ENCODE results near the gene RALBP1.
A peak's percentile ranks its signal among the peaks of the same experiment; 100 is the strongest.

Gene RALBP1

GRCh38 chr18:9550429-9550828 lies 75.1 kb downstream of the RALBP1 start:
- H3K4me1 ChIP-seq (ENCODE audit: insufficient read depth, poor library complexity, severe bottlenecking): no peaks in the 10 kb centered on the region
- H3K9me3 ChIP-seq (ENCODE audit: severe bottlenecking): no peaks in the 10 kb centered on the region
- peaks cover 99% of the 10 kb centered on the region for H3K36me3 ChIP-seq (ENCODE audit: low read depth)
- H3K27me3 ChIP-seq (ENCODE audit: insufficient read depth, poor library complexity, severe bottlenecking): no peaks in the 10 kb centered on the region
- no peak for TF ChIP-seq CTCF (IDR thresholded peaks at IDR 0.05; ENCODE audit: poor library complexity, severe bottlenecking)
- ATAC-seq (ENCODE audit: low read depth) (no peak), DNase-seq (ENCODE audit: low spot score) (no peak)
- no peak overlapping the region for H3K27ac ChIP-seq (ENCODE audit: poor library complexity, severe bottlenecking)
- H3K4me3 ChIP-seq (ENCODE audit: severe bottlenecking): no peak overlapping the region

GRCh38 chr18:9552191-9552590 lies 76.9 kb downstream of the RALBP1 start:
- ATAC-seq (ENCODE audit: low read depth) (no peak), DNase-seq (ENCODE audit: low spot score) (no peak)
- no peak for TF ChIP-seq CTCF (IDR thresholded peaks at IDR 0.05; ENCODE audit: poor library complexity, severe bottlenecking)
- Histone ChIP-seq H3K27ac (ENCODE audit: poor library complexity, severe bottlenecking) (no peak overlapping the region), H3K4me3 (ENCODE audit: severe bottlenecking) (no peak overlapping the region), H3K27me3 (ENCODE audit: insufficient read depth, poor library complexity, severe bottlenecking) (no peaks in the 10 kb centered on the region), H3K36me3 (ENCODE audit: low read depth) (peaks cover 99% of the 10 kb centered on the region), H3K4me1 (ENCODE audit: insufficient read depth, poor library complexity, severe bottlenecking) (peaks cover 3% of the 10 kb centered on the region), H3K9me3 (ENCODE audit: severe bottlenecking) (no peaks in the 10 kb centered on the region)

- Histone ChIP-seq H3K4me1 (ENCODE audit: insufficient read depth, poor library complexity, severe bottlenecking) (peaks cover 7% of the 10 kb centered on the region), H3K27me3 (ENCODE audit: insufficient read depth, poor library complexity, severe bottlenecking) (no peaks in the 10 kb centered on the region), H3K4me3 (ENCODE audit: severe bottlenecking) (no peak overlapping the region), H3K9me3 (ENCODE audit: severe bottlenecking) (no peaks in the 10 kb centered on the region), H3K27ac (ENCODE audit: poor library complexity, severe bottlenecking) (no peak overlapping the region), H3K36me3 (ENCODE audit: low read depth) (peaks cover 99% of the 10 kb centered on the region)
- TF ChIP-seq CTCF (IDR thresholded peaks at IDR 0.05; ENCODE audit: poor library complexity, severe bottlenecking): no peak
- no peak for DNase-seq (ENCODE audit: low spot score)
- ATAC-seq (ENCODE audit: low read depth): no peak
Measured at GRCh38 chr18:9552616-9553015, 77.3 kb downstream of the RALBP1 start.

DNA sequence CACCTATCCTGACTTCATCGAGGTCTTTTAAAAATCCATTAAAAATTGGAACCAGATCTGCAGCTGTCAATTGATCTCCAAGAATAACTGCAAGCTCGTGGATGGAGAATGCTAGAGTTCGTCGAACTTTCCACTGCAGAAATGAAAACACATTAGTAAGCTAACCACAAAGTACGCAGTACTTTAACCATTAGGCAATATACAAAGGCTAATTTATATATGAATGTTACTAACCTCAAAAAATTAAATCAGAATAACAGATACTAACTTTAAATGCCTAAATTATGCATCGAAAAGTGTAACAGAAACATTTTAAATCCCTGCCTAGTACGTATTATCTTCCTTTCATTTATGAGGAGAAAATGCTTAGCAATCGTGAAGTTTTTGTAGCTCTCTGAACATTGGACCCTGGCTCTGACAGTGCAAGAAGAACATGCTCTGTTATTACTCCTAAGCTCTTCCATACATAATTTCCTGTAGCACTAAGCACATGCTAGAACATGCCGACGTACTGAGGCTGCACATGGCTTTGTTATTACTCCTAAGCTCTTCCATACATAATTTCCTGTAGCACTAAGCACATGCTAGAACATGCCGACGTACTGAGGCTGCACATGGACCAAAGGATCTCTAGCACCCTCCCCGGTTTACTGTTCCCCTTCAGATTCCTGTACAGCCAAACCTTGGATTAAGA lies 82.1 kb downstream of the RALBP1 start:
- Histone ChIP-seq H3K36me3 (ENCODE audit: low read depth) (peaks cover 99% of the 10 kb centered on the region), H3K27me3 (ENCODE audit: insufficient read depth, poor library complexity, severe bottlenecking) (no peaks in the 10 kb centered on the region), H3K9me3 (ENCODE audit: severe bottlenecking) (no peaks in the 10 kb centered on the region), H3K4me1 (ENCODE audit: insufficient read depth, poor library complexity, severe bottlenecking) (peaks cover 31% of the 10 kb centered on the region), H3K27ac (ENCODE audit: poor library complexity, severe bottlenecking) (peak overlapping the region; percentile 56), H3K4me3 (ENCODE audit: severe bottlenecking) (no peak overlapping the region)
- DNase-seq (ENCODE audit: low spot score) (no peak), ATAC-seq (ENCODE audit: low read depth) (peak; percentile 87)
- no peak for TF ChIP-seq CTCF (IDR thresholded peaks at IDR 0.05; ENCODE audit: poor library complexity, severe bottlenecking)

DNA sequence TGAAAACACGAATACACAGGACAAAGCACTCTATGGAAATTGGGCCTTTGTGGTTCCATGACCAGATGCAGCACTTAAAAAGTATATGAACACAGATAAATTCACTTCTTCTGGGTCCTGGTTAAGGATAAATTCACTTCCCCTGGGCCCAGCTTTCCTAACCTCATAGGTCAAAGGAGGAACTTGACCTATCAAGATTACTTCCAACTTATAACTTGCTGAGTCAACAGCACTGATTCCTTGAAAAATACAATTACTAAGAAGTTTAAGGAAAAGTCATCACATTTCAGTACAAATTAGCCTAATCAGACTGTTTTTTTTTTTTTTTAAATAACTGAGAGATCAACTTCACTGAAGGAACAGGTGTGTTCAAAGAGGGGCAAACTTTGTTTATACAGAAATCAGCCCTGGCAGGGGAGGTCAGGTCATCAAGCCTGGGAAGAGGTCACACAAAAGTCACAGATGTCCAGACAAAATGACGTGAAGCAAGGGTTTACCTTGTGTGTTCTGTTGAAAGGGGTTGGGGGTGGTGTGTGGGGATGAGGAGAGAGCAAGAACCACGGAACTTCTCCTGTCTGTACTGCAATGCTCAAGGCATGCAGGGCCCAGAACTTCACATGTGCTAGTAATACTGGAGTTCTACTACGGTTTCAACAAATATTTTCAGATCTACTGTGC lies 83.2 kb downstream of the RALBP1 start:
- no peak for DNase-seq (ENCODE audit: low spot score)
- peak overlapping the region; percentile 56 for H3K27ac ChIP-seq (ENCODE audit: poor library complexity, severe bottlenecking)
- H3K4me1 ChIP-seq (ENCODE audit: insufficient read depth, poor library complexity, severe bottlenecking): peaks cover 31% of the 10 kb centered on the region
- H3K9me3 ChIP-seq (ENCODE audit: severe bottlenecking): no peaks in the 10 kb centered on the region
- H3K4me3 ChIP-seq (ENCODE audit: severe bottlenecking): no peak overlapping the region
- ATAC-seq (ENCODE audit: low read depth): no peak
- no peaks in the 10 kb centered on the region for H3K27me3 ChIP-seq (ENCODE audit: insufficient read depth, poor library complexity, severe bottlenecking)
- no peak for TF ChIP-seq CTCF (IDR thresholded peaks at IDR 0.05; ENCODE audit: poor library complexity, severe bottlenecking)
- peaks cover 99% of the 10 kb centered on the region for H3K36me3 ChIP-seq (ENCODE audit: low read depth)
